IPS-NIHi7 (cell line): ENCODE data around the gene CCDC85B.
"Not testable (repeated sequence)": the region's sequence is repeated elsewhere in the genome, so short reads cannot be mapped to it uniquely, and the experiment has no call there.

Experiments
- DNase-seq: peaks from one replicate; pipeline ENCODE4 v3.0.0; 2012; ENCODE audit warnings: mixed read lengths; ENCODE audit errors: extremely low spot score

Gene CCDC85B

GRCh38 chr11:65886826-65887722 is 3.4 kb upstream of the CCDC85B start:
- no peak for DNase-seq

GRCh38 chr11:65887723-65888162 is 2.7 kb upstream of the CCDC85B start:
- no peak for DNase-seq

GRCh38 chr11:65888163-65888814 is 2.2 kb upstream of the CCDC85B start, which contains the start of gene FIBP:
Gene FIBP, minus strand, starts transcription at chr11:65888471. Its CDS starts 53 bp downstream, at chr11:65888418.
- DNase-seq = peak; percentile 96

GRCh38 chr11:65891219-65892136 is 1.0 kb downstream of the CCDC85B start:
- DNase-seq = peak; percentile 69

- DNase-seq = not testable (repeated sequence)
Measured at GRCh38 chr11:65892137-65892540, 1.7 kb downstream of the CCDC85B start.

GRCh38 chr11:65892661-65893317 is 2.3 kb downstream of the CCDC85B start:
- DNase-seq = no peak

GRCh38 chr11:65894034-65894591 is 3.6 kb downstream of the CCDC85B start:
- no peak for DNase-seq

- DNase-seq = no peak
Measured at GRCh38 chr11:65895482-65895981, 5.1 kb downstream of the CCDC85B start.

GRCh38 chr11:65896034-65896999 is 5.8 kb downstream of the CCDC85B start:
- DNase-seq = no peak

GRCh38 chr11:65897020-65897471 is 6.6 kb downstream of the CCDC85B start:
- no peak for DNase-seq

- no peak for DNase-seq
Measured at GRCh38 chr11:65898656-65899355, 8.3 kb downstream of the CCDC85B start.

- peak; percentile 53 for DNase-seq
Measured at GRCh38 chr11:65899356-65900124, 9.1 kb downstream of the CCDC85B start.

- DNase-seq = peak; percentile 92
Measured at GRCh38 chr11:65900125-65900898, 9.8 kb downstream of the CCDC85B start, which contains the start of gene FOSL1. Gene FOSL1, minus strand, starts transcription at chr11:65900388. Its CDS starts 49 bp downstream, at chr11:65900339.

- DNase-seq = no peak
Measured at GRCh38 chr11:65900899-65901180, 10.4 kb downstream of the CCDC85B start.

- DNase-seq = peak; percentile 58
Measured at GRCh38 chr11:65903068-65903481, 12.6 kb downstream of the CCDC85B start.

GRCh38 chr11:65903715-65904114 is 13.2 kb downstream of the CCDC85B start:
- no peak for DNase-seq

GRCh38 chr11:65906602-65907001 is 16.1 kb downstream of the CCDC85B start:
- no peak for DNase-seq
